ENCODE data around the gene CCDC15.
"Not testable (repeated sequence)": the region's sequence is repeated elsewhere in the genome, so short reads cannot be mapped to it uniquely, and the experiment has no call there.

Gene CCDC15

DNA sequence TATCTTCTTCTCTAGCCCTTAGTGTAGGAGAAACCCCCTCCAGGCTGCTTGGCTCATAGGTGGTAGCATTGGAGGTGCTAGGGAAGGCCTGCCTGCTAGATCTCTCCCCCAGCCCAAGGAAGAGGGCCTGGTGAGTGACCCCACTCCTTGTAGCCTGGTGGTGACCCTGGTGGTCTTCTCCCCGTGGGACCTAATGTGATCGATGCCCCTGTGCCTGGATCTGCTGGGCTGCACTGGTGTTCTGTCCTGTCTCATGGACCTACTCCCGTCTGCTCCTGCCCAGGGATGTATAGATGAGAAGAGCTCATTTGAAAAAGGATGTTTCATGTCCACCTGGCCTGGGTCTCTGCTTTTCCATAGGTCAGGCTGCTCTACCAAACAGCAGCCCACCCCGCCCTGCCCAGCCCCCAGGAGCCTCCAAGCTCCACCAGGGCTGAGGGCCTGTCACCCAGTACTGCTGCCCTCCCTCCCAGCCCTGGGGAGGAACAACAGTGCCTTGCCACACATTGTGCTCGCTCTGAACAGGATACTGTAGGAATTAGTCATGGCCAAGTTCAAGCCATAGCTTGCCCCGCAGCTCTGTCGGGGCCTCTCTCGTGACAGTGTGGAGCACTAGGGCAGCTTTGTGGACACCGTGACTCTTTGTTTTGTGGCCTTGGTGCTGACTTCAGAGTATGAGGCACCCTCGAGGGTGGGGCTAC lies 128.8 kb downstream of the CCDC15 start:
- DNase-seq, result no peak

DNA sequence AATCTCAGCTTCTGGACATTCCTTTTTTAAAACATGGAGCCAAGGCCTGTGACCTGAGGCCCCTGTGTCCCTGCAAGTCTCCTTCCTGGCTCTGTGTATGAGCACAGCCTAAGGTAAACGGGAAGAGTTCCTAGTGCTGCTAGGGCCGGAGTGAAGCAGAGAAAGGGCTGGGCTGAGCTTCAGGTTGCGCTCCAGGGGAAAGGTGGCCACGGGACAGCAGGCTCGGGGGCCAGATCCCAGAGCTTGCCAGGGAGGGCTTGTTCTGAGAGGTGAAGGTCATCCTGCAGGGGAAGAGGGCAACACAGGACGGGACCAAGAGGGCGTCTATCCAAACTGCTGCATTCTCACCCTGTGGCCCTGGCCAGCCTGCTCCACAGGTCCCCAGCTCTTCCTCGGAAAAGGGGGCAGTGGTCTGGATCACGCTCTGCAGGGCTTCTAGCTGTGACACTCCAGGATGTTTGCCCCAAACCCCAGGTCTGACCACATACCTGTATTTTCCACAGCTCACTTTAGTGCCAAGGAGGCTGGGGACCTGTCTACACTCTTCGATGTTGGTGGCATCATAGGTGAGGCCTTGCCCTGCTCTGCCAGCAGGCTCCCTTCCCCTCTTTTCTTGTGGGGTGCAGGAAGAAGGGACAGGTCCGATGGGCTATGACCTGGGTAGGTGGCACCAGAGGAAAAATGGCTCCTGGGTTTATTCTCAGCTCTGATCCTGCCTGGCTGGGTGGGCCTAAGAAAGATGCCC lies 129.5 kb downstream of the CCDC15 start:
- no peak for DNase-seq

GRCh38 chr11:125084057-125084416 lies 130.0 kb downstream of the CCDC15 start:
- no peak for DNase-seq

DNA sequence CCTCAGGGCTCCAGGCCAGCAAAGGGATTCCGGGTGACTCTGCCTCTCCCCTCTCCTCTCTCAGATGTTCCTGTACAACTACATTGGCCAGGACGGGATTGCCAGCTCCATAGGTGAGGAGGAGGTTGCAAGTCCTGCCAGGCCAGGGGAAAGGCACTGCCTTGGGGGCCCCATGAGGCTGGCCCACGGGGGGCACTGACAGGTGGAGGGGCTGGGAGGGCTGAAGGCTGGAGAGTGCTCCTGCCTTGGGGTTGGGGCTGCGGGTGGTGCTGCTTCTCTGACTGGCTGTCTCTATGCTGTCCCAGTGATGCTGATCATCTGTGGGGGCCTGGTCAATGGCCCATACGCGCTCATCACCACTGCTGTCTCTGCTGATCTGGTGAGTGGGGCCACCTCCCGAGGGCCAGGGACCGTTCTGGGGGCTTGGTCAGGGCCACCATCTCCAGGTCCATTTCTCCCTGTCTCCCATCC lies 130.8 kb downstream of the CCDC15 start:
- no peak for DNase-seq

DNA sequence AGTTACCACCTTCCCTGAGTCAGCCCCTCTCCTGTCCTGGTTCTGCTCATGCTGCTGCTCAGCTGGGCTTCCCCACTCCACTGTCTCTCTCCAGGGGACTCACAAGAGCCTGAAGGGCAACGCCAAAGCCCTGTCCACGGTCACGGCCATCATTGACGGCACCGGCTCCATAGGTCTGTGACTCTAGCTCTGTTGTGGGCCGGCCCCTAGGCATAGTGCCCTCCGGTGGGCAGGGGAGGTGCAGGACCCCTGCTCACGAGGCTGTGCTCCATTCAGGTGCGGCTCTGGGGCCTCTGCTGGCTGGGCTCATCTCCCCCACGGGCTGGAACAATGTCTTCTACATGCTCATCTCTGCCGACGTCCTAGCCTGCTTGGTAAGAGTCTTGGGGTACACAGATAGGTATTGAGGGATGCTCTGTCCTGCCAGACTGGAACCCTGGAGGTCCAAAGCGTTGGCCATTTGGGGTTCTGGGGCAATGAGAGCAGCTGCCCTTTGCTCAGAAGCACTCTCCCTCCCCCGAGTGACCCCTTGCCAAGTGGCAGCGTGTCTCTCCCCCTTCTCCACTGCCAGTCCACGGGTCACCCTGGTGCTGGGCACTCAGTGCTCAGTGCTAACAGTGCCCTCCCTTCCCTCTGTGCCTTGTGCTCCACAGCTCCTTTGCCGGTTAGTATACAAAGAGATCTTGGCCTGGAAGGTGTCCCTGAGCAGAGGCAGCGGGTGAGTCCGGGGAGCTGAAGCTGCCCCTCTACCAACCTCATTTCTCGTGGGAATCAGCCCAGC lies 131.5 kb downstream of the CCDC15 start:
- no peak for DNase-seq

DNA sequence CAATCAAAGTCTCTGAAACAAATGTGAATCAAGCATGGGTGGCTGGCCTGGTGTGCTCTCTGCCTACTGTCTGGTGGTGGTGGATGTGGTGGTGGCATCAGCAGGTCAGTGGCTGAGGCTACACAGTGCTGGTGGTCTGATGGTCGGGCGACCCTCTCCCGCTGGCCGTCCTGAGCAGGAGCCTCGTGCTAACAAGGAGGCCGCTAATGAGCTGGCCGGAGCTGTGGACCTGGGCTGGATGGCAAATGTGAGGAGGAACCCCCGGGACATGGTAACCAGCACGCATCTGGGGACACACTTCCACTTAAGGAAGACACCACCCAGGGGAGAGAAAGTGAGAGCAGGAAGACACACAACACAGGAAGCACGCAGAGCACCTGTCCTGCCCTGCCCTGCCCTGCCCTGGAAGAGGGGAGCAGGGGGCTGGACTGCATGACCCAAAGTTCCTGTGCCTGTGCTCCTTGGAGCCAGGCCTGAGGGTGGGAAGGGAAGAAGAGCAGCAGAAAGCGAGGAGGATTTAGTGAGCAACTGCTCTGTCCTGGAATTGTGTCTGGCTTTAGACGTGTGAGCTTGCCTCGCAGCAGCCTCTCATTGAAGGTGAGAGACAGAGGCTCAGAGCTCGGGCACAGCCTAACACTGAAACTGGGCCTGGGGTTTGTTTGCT lies 132.8 kb downstream of the CCDC15 start:
- DNase-seq, result no peak

DNA sequence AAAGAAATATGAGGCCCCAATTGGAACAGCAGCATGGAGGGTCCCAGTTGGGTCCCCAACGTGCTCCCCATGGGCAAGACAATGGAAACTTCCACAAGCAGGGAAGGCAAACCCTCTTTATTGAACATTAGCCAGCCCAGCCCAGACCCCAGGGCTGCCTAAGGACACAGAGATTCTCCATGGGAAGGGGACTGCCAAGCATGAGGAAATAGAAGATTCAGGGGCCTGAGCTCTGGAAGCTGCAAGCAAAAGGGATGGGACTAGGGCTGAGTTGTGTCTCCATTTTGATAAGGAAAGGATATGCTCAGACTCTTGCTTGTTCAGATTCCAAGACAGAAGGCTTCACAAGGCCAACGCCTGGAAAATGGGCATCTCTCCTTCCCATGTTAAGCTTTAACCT lies 134.1 kb downstream of the CCDC15 start:
- no peak for DNase-seq

- DNase-seq, result no peak
Measured at GRCh38 chr11:125088576-125089455, 134.8 kb downstream of the CCDC15 start.

- DNase-seq, result not testable (repeated sequence)
Measured at GRCh38 chr11:125089481-125089880, 135.5 kb downstream of the CCDC15 start.

DNA sequence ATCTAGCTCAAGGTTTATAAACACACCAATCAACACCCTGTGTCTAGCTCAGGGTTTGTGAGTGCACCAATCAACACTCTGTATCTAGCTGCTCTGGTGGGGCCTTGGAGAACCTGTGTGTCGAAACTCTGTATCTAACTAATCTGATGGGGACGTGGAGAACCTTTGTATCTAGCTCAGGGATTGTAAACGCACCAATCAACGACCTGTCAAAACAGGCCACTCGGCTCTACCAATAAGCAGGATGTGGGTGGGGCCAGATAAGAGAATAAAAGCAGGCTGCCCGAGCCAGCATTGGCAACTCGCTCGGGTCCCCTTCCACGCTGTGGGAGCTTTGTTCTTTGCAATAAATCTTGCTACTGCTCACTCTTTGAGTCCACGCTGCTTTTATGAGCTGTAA lies 136.1 kb downstream of the CCDC15 start:
- DNase-seq, result not testable (repeated sequence)

GRCh38 chr11:125090816-125091215 lies 136.8 kb downstream of the CCDC15 start:
- DNase-seq, result no peak

Data from central memory CD4-positive, alpha-beta T cell (primary cell).